OCI-LY7 (cell line): ENCODE measurements around the gene FAM83B. TPM values are rescaled to one million over a fixed set of nuclear protein-coding genes. Genes with fewer than 3 reads are reported as not detected.

Source experiments
- BruUV-seq: library from RNA; stranded (reverse); fragments of 400-500 nt; replicated peaks from 2 replicates; lab custom pipeline; 2021; lab: Mats Ljungman, UMichigan
- CTCF ChIA-PET: fragments of 300-600 bp; sonication (Branson Sonifier 250); formaldehyde crosslinking; loops from one replicate; lab custom pipeline; 2022; ENCODE audit warnings: antibody characterized with exemption; ENCODE audit not compliant: unreplicated experiment; lab: Charles Lee
- POLR2A ChIA-PET: fragments of 300-600 bp; sonication (Branson Sonifier 250); formaldehyde crosslinking; loops from one replicate; lab custom pipeline; 2022; ENCODE audit warnings: antibody characterized with exemption; lab: Charles Lee
- DNase-seq: peaks from one replicate; pipeline ENCODE4 v3.0.0-alpha.2; 2015; ENCODE audit warnings: low spot score
- H2AFZ ChIP-seq: fragments of 200-600 bp; sonication (generic), shearing (Covaris generic); 2 replicates; pipeline ENCODE4 v1.6.1; 2014; ENCODE audit warnings: mild to moderate bottlenecking, antibody characterized with exemption, low read length, moderate library complexity
- H3K27ac ChIP-seq: fragments of 200-600 bp; sonication (generic); 2 replicates; pipeline ENCODE4 v1.5.1; 2014; ENCODE audit warnings: mixed run types, low read depth, mild to moderate bottlenecking, moderate library complexity, low read length, inconsistent platforms; ENCODE audit not compliant: poor library complexity, severe bottlenecking
- H3K36me3 ChIP-seq: fragments of 200-600 bp; sonication (generic); 2 replicates; pipeline ENCODE4 v1.6.1; 2014; ENCODE audit warnings: mild to moderate bottlenecking, antibody characterized with exemption, low read length, moderate library complexity, mixed read lengths; ENCODE audit not compliant: insufficient read depth
- H3K4me1 ChIP-seq: fragments of 200-600 bp; sonication (generic); 2 replicates; pipeline ENCODE4 v1.5.1; 2014; ENCODE audit warnings: mild to moderate bottlenecking, low read length; ENCODE audit not compliant: insufficient read depth, poor library complexity, severe bottlenecking
- H3K4me2 ChIP-seq: fragments of 200-600 bp; sonication (generic); 2 replicates; pipeline ENCODE4 v1.6.1; 2014; ENCODE audit warnings: mild to moderate bottlenecking, low read length
- H3K4me3 ChIP-seq: fragments of 200-600 bp; sonication (generic); 2 replicates; pipeline ENCODE4 v1.5.1; 2014; ENCODE audit warnings: mild to moderate bottlenecking, low read depth, low read length; ENCODE audit not compliant: poor library complexity, severe bottlenecking
- H3K79me2 ChIP-seq: fragments of 200-600 bp; sonication (generic); 2 replicates; pipeline ENCODE4 v1.6.1; 2016; ENCODE audit warnings: low read depth, mild to moderate bottlenecking, low read length, moderate library complexity, mixed read lengths; ENCODE audit not compliant: insufficient read depth
- H3K9me2 ChIP-seq: fragments of 200-600 bp; sonication (generic); 2 replicates; pipeline ENCODE4 v1.6.1; 2016; ENCODE audit warnings: mild to moderate bottlenecking, low read length, mixed read lengths; ENCODE audit not compliant: insufficient read depth
- H3K9me3 ChIP-seq: fragments of 200-600 bp; sonication (generic); 2 replicates; pipeline ENCODE4 v1.6.1; 2014; ENCODE audit warnings: mild to moderate bottlenecking, mixed run types, low read length, mixed read lengths
- H4K20me1 ChIP-seq: fragments of 200-600 bp; sonication (generic); 2 replicates; pipeline ENCODE4 v1.6.1; 2014; ENCODE audit warnings: mild to moderate bottlenecking, antibody characterized with exemption, low read length, moderate library complexity, mixed read lengths; ENCODE audit not compliant: insufficient read depth
- EZH2phosphoT487 ChIP-seq: fragments of 200-600 bp; sonication (generic); IDR thresholded peaks from 2 replicates; pipeline ENCODE4 v1.6.1; 2018; ENCODE audit warnings: low read depth, borderline replicate concordance, mild to moderate bottlenecking, mixed run types, antibody characterized with exemption, low read length, moderate library complexity, mixed read lengths
- intact Hi-C: fragments of 100-400 bp; cut with micrococcal nuclease; formaldehyde crosslinking; loops from one replicate; pipeline ENCODE4 v1.10.0; 2022; ENCODE audit not compliant: unreplicated experiment
- total RNA-seq, 2 experiments: library from RNA; depleted of rRNA in 1 of 2; stranded (reverse); fragments of >200 nt in 1 of 2; shearing (Covaris generic) in 1 of 2; gene quantifications; 2 replicates each; pipeline ENCODE4 v1.2.3, GENCODE V29; 2014 to 2022
- TF ChIP-seq, protein P1 (sequence below): fragments of 200-600 bp; sonication (generic); conservative IDR thresholded peaks from 2 replicates; pipeline ENCODE4 v1.5.1; 2014; ENCODE audit warnings: mild to moderate bottlenecking, antibody characterized with exemption, low read length, moderate library complexity, mixed read lengths

The FAM83B gene
- total RNA-seq, 2 experiments from 2014 or later: not detected

DNA sequence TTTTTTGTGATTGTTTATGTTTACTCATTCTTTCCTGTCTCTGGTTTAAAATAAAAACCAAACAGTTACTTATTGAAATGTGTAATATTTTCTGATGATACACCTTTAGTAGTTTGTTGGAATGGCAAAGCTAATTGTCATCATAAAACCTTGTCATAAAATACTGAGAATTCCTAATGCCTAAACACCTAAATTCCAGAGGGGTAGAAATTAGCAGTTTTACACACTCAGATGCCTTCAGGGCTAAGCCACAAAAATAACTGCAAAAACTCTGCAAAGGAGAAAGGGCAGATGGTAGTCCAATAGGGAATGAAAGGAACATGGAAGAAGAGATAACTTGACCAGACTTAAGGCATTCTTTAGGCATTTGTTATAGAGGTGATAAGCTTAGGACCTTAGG, 30.3 kb downstream of the FAM83B start:
- H3K4me1 ChIP-seq: no peaks in the 10 kb centered on the region
- no peak for TF ChIP-seq EZH2phosphoT487
- TF ChIP-seq, protein P1, sequence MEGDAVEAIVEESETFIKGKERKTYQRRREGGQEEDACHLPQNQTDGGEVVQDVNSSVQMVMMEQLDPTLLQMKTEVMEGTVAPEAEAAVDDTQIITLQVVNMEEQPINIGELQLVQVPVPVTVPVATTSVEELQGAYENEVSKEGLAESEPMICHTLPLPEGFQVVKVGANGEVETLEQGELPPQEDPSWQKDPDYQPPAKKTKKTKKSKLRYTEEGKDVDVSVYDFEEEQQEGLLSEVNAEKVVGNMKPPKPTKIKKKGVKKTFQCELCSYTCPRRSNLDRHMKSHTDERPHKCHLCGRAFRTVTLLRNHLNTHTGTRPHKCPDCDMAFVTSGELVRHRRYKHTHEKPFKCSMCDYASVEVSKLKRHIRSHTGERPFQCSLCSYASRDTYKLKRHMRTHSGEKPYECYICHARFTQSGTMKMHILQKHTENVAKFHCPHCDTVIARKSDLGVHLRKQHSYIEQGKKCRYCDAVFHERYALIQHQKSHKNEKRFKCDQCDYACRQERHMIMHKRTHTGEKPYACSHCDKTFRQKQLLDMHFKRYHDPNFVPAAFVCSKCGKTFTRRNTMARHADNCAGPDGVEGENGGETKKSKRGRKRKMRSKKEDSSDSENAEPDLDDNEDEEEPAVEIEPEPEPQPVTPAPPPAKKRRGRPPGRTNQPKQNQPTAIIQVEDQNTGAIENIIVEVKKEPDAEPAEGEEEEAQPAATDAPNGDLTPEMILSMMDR: no peak

GRCh38 chr6:54877713-54878317, 31.2 kb downstream of the FAM83B start:
- POLR2A ChIA-PET: no interaction called here
- no peaks in the 10 kb centered on the region for H3K9me2 ChIP-seq
- no peaks in the 10 kb centered on the region for H4K20me1 ChIP-seq
- BruUV-seq: no TSS peak
- H2AFZ ChIP-seq: no peak overlapping the region
- H3K36me3 ChIP-seq: no peaks in the 10 kb centered on the region
- no peak overlapping the region for H3K4me2 ChIP-seq
- H3K79me2 ChIP-seq: no peaks in the 10 kb centered on the region
- intact Hi-C loops: no loop called here
- CTCF ChIA-PET: no interaction called here
- H3K4me3 ChIP-seq: no peak overlapping the region
- TF ChIP-seq EZH2phosphoT487: no peak
- no peak for DNase-seq
- H3K27ac ChIP-seq: no peak overlapping the region
- no peaks in the 10 kb centered on the region for H3K9me3 ChIP-seq
- no peaks in the 10 kb centered on the region for H3K4me1 ChIP-seq

More for the DNA sequence above, 30.3 kb downstream of the FAM83B start:
- H3K9me3 ChIP-seq: no peaks in the 10 kb centered on the region
- H3K4me2 ChIP-seq: no peak overlapping the region
- POLR2A ChIA-PET: no interaction called here
- H3K36me3 ChIP-seq: no peaks in the 10 kb centered on the region
- BruUV-seq: no TSS peak
- CTCF ChIA-PET: no interaction called here
- H3K27ac ChIP-seq: no peak overlapping the region
- H3K79me2 ChIP-seq: no peaks in the 10 kb centered on the region
- no peaks in the 10 kb centered on the region for H3K9me2 ChIP-seq
- intact Hi-C loops: no loop called here
- H3K4me3 ChIP-seq: no peak overlapping the region
- H2AFZ ChIP-seq: no peak overlapping the region
- H4K20me1 ChIP-seq: no peaks in the 10 kb centered on the region
- no peak for DNase-seq

DNA sequence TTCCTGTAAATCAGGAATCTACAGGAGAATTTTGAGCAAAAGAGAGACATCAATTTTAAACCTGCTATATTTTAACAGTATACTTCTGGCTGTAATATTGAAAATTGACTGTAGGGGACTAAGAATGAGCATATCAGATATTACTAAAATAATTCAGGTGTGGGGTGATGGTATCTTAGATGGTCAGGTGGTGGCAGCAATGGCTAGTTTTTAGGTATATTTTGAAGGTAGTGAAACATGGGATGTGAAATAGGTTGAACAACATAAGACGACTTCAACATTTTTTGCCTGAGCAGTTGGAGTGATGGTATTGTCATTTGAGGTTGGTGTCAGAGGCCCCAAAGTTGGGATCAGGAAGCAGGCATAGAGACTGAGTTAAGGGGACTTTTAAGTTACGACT, 32.1 kb downstream of the FAM83B start:
- no TSS peak for BruUV-seq
- no peak for DNase-seq

More for the DNA sequence above, 32.1 kb downstream of the FAM83B start:
- Histone ChIP-seq H3K79me2 (no peaks in the 10 kb centered on the region), H3K4me1 (no peaks in the 10 kb centered on the region), H4K20me1 (no peaks in the 10 kb centered on the region), H3K9me2 (no peaks in the 10 kb centered on the region), H3K27ac (no peak overlapping the region), H3K9me3 (no peaks in the 10 kb centered on the region), H3K4me2 (no peak overlapping the region), H3K4me3 (no peak overlapping the region), H3K36me3 (no peaks in the 10 kb centered on the region), H2AFZ (no peak overlapping the region)
- intact Hi-C loops: no loop called here
- ChIA-PET CTCF (no interaction called here), POLR2A (no interaction called here)
- TF ChIP-seq, protein P1: no peak
- no peak for TF ChIP-seq EZH2phosphoT487
